Dedifferentiated amniotic fluid mesenchymal stem cell (primary cell): Measurements from ENCODE around the gene FBXL19.

Experiments used
- DNase-seq: peaks from one replicate; pipeline ENCODE4 v3.0.0-alpha.2; 2016; ENCODE audit errors: extremely low spot score

The FBXL19 gene

DNA sequence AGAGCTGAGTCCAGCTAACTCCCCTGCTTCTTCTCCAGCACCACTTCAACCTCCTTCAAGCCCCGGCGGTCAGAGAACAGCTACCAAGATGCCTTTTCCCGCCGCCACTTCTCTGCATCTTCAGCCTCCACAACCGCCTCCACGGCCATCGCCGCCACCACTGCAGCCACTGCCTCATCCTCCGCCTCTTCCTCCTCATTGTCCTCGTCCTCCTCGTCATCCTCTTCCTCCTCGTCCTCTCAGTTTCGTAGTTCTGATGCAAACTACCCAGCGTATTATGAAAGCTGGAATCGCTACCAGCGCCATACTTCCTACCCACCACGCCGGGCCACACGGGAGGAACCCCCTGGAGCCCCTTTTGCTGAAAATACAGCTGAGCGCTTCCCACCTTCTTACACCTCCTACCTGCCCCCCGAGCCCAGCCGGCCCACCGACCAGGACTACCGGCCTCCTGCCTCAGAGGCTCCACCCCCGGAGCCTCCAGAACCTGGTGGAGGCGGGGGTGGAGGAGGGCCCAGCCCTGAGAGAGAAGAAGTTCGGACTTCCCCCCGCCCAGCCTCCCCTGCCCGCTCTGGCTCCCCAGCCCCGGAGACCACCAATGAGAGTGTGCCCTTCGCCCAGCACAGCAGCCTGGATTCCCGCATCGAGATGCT, 41.3 kb downstream of the FBXL19 start:
- DNase-seq = no peak

DNA sequence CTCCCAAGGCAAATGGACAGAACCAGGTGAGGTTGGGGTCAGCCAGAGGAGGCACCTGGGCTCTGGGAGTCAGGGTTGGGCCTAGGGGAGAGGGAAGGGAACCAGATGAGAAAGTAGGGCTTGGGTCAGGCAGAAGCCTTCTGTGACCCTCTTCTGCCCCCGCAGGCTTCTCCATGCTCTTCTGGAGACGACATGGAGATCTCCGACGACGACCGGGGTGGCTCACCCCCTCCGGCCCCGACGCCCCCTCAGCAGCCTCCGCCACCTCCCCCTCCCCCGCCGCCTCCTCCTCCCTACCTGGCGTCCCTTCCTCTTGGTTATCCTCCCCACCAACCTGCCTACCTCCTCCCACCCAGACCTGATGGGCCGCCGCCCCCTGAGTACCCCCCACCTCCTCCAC, 42.1 kb downstream of the FBXL19 start:
- DNase-seq = no peak

GRCh38 chr16:30966033-30966619, 42.8 kb downstream of the FBXL19 start:
- DNase-seq = no peak

DNA sequence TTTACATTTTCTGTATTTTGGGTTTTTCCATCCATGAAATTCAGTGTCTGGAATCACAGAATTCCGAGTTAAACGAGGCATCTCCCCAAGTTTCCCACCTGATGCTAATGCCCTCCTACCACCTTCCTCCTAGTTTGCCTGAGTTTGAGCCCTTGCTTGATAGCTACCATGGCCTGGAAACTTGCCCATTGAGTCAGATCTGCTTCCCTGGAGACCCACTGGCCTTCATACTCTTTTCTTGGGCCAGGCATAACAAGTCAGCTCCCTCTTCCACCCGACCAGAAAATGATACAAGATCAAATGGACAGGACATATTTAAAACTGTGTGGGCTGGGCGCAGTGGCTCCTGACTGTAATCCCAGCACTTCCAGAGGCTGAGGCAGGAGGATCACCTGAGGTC, 44.4 kb downstream of the FBXL19 start:
- DNase-seq = no peak

DNA sequence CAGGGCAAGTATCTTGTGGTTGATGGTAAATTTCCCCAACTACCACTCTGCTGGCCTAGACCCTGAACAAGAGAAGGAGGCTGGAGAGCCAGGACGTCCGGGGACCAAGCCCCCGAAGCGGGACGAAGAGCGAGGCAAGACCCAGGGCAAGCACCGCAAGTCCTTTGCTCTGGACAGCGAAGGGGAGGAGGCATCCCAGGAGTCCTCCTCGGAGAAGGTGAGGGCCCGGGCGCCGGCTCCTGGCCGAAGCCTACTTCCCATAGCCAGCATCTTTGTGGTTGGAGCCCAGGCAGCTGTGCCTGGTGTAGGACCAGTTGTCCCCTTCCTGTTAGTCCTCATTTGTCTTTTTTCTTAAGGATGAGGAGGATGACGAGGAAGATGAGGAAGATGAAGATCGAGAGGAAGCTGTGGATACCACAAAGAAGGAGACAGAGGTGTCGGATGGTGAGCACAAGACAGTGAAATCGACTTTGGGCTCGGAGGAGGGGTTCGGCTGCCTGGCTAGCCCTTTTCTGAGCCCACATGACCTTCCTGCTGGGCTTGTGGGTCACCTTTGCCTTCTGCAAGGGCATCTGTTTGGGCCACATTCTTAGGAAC, 46.0 kb downstream of the FBXL19 start:
- no peak for DNase-seq

- no peak for DNase-seq
These were observed 47.9 kb downstream of the FBXL19 start for GRCh38 chr16:30971298-30971697.

DNA sequence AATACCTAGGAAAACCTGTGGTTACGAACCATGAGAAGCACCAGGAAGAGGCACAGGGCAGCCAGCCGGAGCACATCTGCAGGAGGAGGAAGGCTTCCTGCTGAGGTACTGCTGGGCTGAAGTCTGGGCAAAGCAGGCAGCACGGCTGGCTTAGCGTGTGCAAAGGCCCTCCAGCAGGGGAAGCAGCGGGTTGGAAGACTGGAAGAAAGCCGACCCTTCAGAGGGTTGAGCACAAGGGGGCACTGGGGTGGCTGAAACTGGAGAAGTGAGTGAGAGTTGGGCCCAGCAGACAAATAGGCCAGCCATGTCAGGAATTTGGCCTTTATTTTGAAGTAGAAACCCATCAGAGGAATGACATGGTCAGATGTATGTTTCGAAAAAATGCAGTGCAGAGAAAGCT, 49.5 kb downstream of the FBXL19 start:
- DNase-seq = no peak

- no peak for DNase-seq
These were observed 51.0 kb downstream of the FBXL19 start for GRCh38 chr16:30974348-30974747.

DNA sequence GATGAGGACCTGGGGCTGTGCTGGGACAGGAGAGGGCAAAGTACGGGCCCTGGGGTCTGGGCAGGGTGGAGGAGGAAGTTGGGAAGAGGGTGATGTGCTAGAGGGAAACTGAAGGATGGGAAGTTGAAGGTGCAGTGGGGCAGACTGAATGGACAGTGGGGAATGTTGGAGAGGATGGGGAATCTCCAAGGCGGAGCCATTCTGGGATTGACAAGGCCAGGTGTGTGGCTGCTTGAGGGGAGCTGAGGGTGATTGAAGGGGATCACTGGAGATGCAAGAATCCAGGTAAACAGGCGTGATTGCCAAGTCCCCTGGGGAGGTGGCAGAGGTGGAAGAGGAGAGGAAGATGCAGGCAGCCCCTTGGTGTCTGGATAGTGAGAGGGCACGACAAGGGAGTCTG, 53.1 kb downstream of the FBXL19 start:
- no peak for DNase-seq

DNA sequence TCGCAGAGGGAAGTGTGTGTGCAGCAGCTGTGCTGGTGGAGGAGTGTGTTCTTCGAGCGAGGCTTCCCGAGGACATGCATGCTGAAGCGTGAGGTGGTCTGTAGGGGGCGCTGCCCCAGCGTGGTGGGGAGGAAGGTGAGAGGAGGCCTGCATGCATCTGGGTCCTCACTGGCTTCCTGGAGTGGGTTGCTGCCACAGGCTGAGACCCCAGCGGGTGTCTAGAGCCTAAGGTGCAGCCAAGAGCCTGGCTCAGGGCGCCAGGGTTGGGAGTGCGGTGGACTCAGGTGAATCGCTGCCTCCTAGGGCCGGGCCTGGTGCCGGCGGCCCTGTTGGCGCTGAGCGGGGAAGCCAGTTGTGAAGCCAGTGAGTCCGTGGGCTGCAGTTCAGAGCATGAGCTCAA, 54.1 kb downstream of the FBXL19 start:
- no peak for DNase-seq

GRCh38 chr16:30979170-30980022, 56.0 kb downstream of the FBXL19 start:
- no peak for DNase-seq

GRCh38 chr16:30980023-30980371, 56.6 kb downstream of the FBXL19 start:
- DNase-seq = no peak

- no peak for DNase-seq
These were observed 57.1 kb downstream of the FBXL19 start for GRCh38 chr16:30980434-30980833.

DNA sequence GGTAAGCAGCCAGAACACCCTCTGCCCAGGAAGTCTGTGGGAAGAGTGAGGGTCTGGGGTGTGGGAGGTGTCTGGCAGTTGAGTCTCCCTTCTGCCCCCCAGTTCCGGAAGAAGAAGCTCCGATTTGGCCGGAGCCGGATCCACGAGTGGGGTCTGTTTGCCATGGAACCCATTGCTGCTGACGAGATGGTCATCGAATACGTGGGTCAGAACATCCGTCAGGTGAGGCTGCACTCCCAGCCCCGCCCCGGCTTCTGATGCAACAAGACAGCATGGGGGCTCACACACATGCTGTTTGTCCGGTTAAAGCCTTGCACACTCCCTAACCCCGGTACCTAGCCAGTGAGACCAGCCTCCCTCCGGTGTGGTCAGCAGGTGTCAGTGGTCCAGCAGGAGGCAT, 57.6 kb downstream of the FBXL19 start:
- no peak for DNase-seq

DNA sequence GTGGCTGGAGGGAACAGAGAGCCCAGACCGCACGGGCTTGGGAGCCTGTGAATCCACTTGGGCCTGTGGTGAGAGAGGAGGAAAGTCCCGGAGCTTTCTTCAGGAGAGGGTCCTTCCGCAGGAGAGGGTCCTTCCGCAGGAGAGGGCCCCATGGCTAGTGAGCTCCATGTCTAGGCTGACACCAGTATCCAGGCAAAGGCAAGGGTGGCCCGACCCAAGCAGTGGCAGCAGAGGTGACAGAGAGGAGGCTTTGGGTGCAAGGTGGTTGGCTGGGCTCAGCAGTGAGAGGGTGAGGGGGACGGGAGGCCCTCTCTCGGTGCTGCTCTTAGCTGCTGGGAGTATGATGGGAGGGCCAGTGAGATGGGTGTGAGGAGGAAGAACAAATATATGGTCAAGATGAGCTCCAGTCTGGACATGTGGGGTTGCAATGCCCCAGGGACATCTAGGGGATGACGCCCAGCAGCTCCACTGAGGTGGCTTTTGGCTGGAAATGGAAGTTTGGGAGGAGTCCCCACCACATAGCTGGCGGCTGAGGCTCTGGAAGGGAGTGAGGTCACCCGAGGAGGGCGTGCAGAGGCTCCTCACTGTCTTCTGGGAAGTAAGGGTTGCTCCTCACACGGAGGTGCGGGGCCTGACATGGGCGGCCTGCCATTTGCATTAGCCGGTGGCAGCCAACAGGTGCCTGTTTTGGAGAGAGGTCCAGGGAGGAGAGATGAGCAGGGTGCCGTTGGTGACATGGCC, 59.3 kb downstream of the FBXL19 start:
- no peak for DNase-seq

DNA sequence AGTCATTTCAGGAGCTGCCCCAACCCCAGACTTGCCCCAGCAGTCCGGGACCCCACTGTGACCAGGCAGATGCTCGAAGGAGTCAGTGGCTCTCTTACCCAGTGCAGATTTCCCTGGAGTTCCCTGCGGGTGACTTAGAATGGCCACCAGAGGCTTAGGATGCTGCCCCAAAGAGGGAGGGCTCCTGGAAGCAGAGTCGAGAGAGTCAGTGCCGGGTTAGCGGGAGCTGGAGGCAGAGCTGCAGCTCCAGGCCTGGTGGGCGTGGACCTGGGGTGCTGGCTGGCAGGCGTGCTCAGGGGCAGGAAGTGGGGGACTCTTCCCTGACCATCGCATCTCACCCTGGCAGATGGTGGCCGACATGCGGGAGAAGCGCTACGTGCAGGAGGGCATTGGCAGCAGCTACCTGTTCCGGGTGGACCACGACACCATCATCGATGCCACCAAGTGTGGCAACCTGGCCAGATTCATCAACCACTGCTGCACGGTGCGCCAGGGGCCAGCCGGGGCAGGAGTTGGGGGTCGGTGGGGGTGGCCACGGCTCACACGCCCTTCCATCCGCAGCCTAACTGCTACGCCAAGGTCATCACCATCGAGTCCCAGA, 60.0 kb downstream of the FBXL19 start:
- DNase-seq = no peak

DNA sequence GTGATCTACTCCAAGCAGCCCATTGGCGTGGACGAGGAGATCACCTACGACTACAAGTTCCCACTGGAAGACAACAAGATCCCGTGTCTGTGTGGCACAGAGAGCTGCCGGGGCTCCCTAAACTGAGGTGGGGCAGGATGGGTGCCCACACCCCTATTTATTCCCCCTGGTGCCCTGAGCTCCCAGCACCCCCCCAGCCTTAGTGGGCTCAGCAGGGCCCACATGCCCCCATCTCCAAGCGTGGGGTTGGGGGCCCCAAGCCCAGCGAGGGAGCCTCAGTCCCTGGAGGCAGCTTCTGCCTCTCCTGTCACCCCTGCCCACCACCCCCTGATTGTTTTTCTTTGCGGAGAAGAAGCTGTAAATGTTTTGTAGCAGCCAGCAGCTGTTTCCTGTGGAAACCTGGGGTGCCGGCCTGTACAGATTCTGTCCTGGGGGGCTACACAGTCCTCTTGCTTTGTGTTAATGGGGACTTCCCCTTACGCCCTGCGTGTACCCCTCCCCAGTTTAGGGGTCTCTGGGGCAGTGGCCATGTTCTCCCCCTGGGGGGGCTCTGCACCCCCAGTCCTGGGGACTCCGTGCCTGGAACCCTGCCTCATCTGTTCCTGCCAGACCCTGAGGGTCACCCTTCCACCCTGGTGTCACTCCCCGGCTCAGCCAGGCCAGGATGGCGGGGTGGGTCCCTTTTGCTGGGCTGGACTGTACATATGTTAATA, 60.7 kb downstream of the FBXL19 start:
- DNase-seq = no peak

GRCh38 chr16:30984669-30985400, 61.5 kb downstream of the FBXL19 start, which contains the start of gene HSD3B7:
HSD3B7 (plus strand) TSS chr16:30985207; CDS start chr16:30985659, 452 bp downstream.
- peak; percentile 70 for DNase-seq

DNA sequence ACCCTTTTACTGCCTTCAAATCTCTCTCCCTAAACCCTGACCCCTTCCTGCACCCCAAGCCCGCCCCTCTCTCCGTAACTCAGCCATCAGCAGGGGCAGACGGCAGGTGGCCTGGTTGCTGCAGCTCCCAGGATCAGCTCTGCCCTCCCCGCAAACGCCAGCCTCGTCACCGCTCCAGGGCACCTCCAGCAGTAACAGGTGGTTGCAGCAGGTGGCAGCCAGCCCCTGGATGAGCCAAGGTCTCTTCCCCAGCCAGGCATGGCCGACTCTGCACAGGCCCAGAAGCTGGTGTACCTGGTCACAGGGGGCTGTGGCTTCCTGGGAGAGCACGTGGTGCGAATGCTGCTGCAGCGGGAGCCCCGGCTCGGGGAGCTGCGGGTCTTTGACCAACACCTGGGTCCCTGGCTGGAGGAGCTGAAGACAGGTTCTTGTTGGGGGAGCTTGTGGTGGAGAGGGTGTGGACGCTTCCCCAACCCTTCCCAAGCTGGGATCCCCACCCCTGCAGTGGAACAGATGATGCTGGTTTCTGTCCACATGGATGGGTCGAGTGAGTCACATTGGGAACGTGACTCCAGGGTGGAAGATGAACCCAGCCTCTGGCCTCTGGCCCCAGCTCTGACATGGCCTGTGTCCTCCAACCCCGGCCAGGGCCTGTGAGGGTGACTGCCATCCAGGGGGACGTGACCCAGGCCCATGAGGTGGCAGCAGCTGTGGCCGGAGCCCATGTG, 62.2 kb downstream of the FBXL19 start:
- no peak for DNase-seq
